HCT116 (cell line): ENCODE measurements around the gene NCSTN. TPM values are rescaled to one million over a fixed set of nuclear protein-coding genes. Genes with fewer than 3 reads are reported as not detected.

Experiments
- ATAC-seq: fragments of 200-7000 bp; cut with Tn5 transposase; 2 replicates; pipeline ENCODE4 v1.9.1; 2020; ENCODE audit warnings: mild to moderate bottlenecking, moderate library complexity
- BruUV-seq: library from RNA; stranded (reverse); fragments of 400-500 nt; replicated peaks from 2 replicates; lab custom pipeline; 2021; lab: Mats Ljungman, UMichigan
- CTCF ChIA-PET: fragments of 300-600 bp; sonication (Branson Sonifier 250); formaldehyde crosslinking; loops from one replicate; lab custom pipeline; 2021; ENCODE audit warnings: antibody characterized with exemption; lab: Charles Lee
- POLR2A ChIA-PET: fragments of 300-600, 350-600 bp; sonication (Branson Sonifier 250); formaldehyde crosslinking; loops from one replicate; lab custom pipeline; 2021; ENCODE audit warnings: antibody characterized with exemption; lab: Charles Lee
- RAD21 ChIA-PET, 2 experiments: fragments of 300-600 bp; sonication (Branson Sonifier 250); formaldehyde crosslinking; loops; one replicate each; lab custom pipeline; 2023; ENCODE audit warnings: low total read pairs in 2 of 2; ENCODE audit not compliant: uncharacterized antibody in 2 of 2, unreplicated experiment in 2 of 2, low non-redundant PET in 1 of 2; lab: Charles Lee
- DNase-seq: peaks from one replicate; pipeline ENCODE4 v3.0.0-alpha.2; 2010; ENCODE audit warnings: low read depth, low spot score
- H2AFZ ChIP-seq: fragments of 200-600 bp; shearing (Covaris generic), sonication (generic); 2 replicates; pipeline ENCODE4 v1.6.1; 2017; ENCODE audit warnings: low read depth, mixed run types, mixed read lengths, antibody characterized with exemption, low read length; ENCODE audit not compliant: poor library complexity, severe bottlenecking
- H3K27ac ChIP-seq: 2 replicates; pipeline ENCODE4 v1.5.1; 2012; ENCODE audit warnings: low read depth, low read length
- H3K27me3 ChIP-seq: fragments of 200-600 bp; sonication (generic); 2 replicates; pipeline ENCODE4 v1.6.1; 2016; ENCODE audit warnings: mixed run types, low read length, mixed read lengths; ENCODE audit not compliant: insufficient read depth
- H3K36me3 ChIP-seq, 2 experiments: fragments of 200-500 bp in 1 of 2; fragments of 200-600 bp in 1 of 2; sonication (Bioruptor generic) in 1 of 2; sonication (generic) in 1 of 2; 2 replicates each; pipeline versions ENCODE4 v1.5.1 to v1.6.1; 2014 to 2016; ENCODE audit warnings: low read length in 2 of 2, inconsistent platforms in 1 of 2, mixed read lengths in 1 of 2, mixed run types in 1 of 2; ENCODE audit not compliant: insufficient read depth in 2 of 2, control insufficient read depth in 1 of 2
- H3K4me1 ChIP-seq, 2 experiments: fragments of 200-600 bp in 1 of 2; sonication (generic) in 1 of 2; 2 replicates each; pipeline versions ENCODE4 v1.5.1 to v1.6.1; 2012 to 2017; ENCODE audit warnings: low read length in 2 of 2, inconsistent platforms in 1 of 2, mild to moderate bottlenecking in 1 of 2, mixed read lengths in 1 of 2, mixed run types in 1 of 2, moderate library complexity in 1 of 2; ENCODE audit not compliant: insufficient read depth in 2 of 2, control insufficient read depth in 1 of 2
- H3K4me2 ChIP-seq: fragments of 200-600 bp; sonication (generic); 2 replicates; pipeline ENCODE4 v1.6.1; 2017; ENCODE audit warnings: mixed run types, low read length, mixed read lengths
- H3K4me3 ChIP-seq, 2 experiments: fragments of 200-600 bp in 1 of 2; sonication (generic) in 1 of 2; replicated peaks in 1 of 2; 2 replicates each; pipeline ENCODE4 v1.5.1; 2011 to 2016; ENCODE audit warnings: low read length in 2 of 2, control low read depth in 1 of 2, low read depth in 1 of 2, mild to moderate bottlenecking in 1 of 2, mixed read lengths in 1 of 2, mixed run types in 1 of 2
- H3K79me2 ChIP-seq: fragments of 200-600 bp; sonication (generic); 2 replicates; pipeline ENCODE4 v1.6.1; 2017; ENCODE audit warnings: mild to moderate bottlenecking, mixed run types, low read length, moderate library complexity, mixed read lengths; ENCODE audit not compliant: insufficient read depth
- H3K9ac ChIP-seq: fragments of 200-600 bp; sonication (generic); 2 replicates; pipeline ENCODE4 v1.6.1; 2016; ENCODE audit warnings: low read length, mixed read lengths
- H3K9me2 ChIP-seq: fragments of 200-600 bp; sonication (generic), shearing (Covaris generic); 2 replicates; pipeline ENCODE4 v1.6.1; 2017; ENCODE audit warnings: mixed run types, mild to moderate bottlenecking, moderate library complexity; ENCODE audit not compliant: insufficient read depth
- H3K9me3 ChIP-seq, 2 experiments: fragments of 200-500 bp in 1 of 2; fragments of 200-600 bp in 1 of 2; sonication (Bioruptor generic) in 1 of 2; sonication (generic) in 1 of 2; 2 replicates each; pipeline ENCODE4 v1.6.1; 2014 to 2017; ENCODE audit warnings: low read length in 2 of 2, mixed read lengths in 2 of 2, inconsistent platforms in 1 of 2, low read depth in 1 of 2, mild to moderate bottlenecking in 1 of 2, mixed run types in 1 of 2, moderate library complexity in 1 of 2; ENCODE audit not compliant: control insufficient read depth in 1 of 2, insufficient read depth in 1 of 2
- H4K20me1 ChIP-seq: fragments of 200-600 bp; sonication (generic), shearing (Covaris generic); 2 replicates; pipeline ENCODE4 v1.6.1; 2017; ENCODE audit warnings: mixed run types, mild to moderate bottlenecking, moderate library complexity; ENCODE audit not compliant: insufficient read depth
- EGR1 ChIP-seq: IDR thresholded peaks from 2 replicates; pipeline ENCODE4 v1.6.1; 2012; ENCODE audit warnings: low read depth
- JUND ChIP-seq: IDR thresholded peaks from 2 replicates; pipeline ENCODE4 v1.6.1; 2012
- MAX ChIP-seq: IDR thresholded peaks from 2 replicates; pipeline ENCODE4 v1.6.1; 2012
- SIN3A ChIP-seq: IDR thresholded peaks from 2 replicates; pipeline ENCODE4 v1.6.1; 2012; ENCODE audit warnings: low read depth
- SP1 ChIP-seq: IDR thresholded peaks from 2 replicates; pipeline ENCODE4 v1.6.1; 2012; ENCODE audit warnings: low read depth
- TCF7L2 ChIP-seq: IDR thresholded peaks from 2 replicates; pipeline ENCODE4 v1.7.0; 2011; ENCODE audit warnings: borderline replicate concordance, inconsistent platforms; ENCODE audit not compliant: insufficient read depth, insufficient read length; ENCODE audit errors: extremely low read depth
- intact Hi-C: fragments of 100-400 bp; cut with micrococcal nuclease; formaldehyde crosslinking; loops from 2 replicates; pipeline ENCODE4 v1.10.0; 2022
- total RNA-seq: library from RNA; stranded (reverse); gene quantifications from one replicate; pipeline ENCODE4 v1.2.1, GENCODE V29; 2021; ENCODE audit not compliant: unreplicated experiment

The NCSTN gene
- total RNA-seq, 1 experiment from 2014 or later = 68.4 TPM

- POLR2A ChIA-PET = no interaction called here
- BruUV-seq = no TSS peak
- Histone ChIP-seq H3K9me3 (no peaks in the 10 kb centered on the region), H3K27ac (no peak overlapping the region), H4K20me1 (no peaks in the 10 kb centered on the region), H3K4me2 (no peak overlapping the region), H3K9me2 (no peaks in the 10 kb centered on the region), H3K27me3 (no peaks in the 10 kb centered on the region), H3K4me1 (peaks cover 0 to 6% of the 10 kb centered on the region in 2 experiments; a peak in 1 of 4 replicates), H3K4me3 (no peak overlapping the region), H3K36me3 (no peaks in the 10 kb centered on the region), H3K9ac (no peak overlapping the region), H3K79me2 (no peaks in the 10 kb centered on the region), H2AFZ (no peak overlapping the region)
- CTCF ChIA-PET = interaction anchor here (1.0 kb wide), 1 partner anchor 22 kb away, joined by 3 read pairs; no protein-coding TSS in a partner anchor
- DNase-seq (no peak), ATAC-seq (0 out of 2 replicates have a peak, but pooled peaks have one; percentile 22)
- intact Hi-C loops = no loop called here
- no peak for TF ChIP-seq SP1
- no peak for TF ChIP-seq EGR1
- no peak for TF ChIP-seq JUND
- no peak for TF ChIP-seq SIN3A
- RAD21 ChIA-PET = no interaction called here
Observed at GRCh38 chr1:160398823-160399222, 55.6 kb downstream of the NCSTN start.

GRCh38 chr1:160399544-160400222, 56.5 kb downstream of the NCSTN start:
- H3K79me2 ChIP-seq = no peaks in the 10 kb centered on the region
- no TSS peak for BruUV-seq
- no peak overlapping the region for H3K9ac ChIP-seq
- H3K27me3 ChIP-seq = no peaks in the 10 kb centered on the region
- DNase-seq (no peak), ATAC-seq (no peak)
- H3K4me1 ChIP-seq = peaks cover 0 to 6% of the 10 kb centered on the region in 2 experiments; a peak in 1 of 4 replicates
- H3K4me3 ChIP-seq = no peak overlapping the region
- TF ChIP-seq TCF7L2 (no peak), MAX (no peak)
- H2AFZ ChIP-seq = no peak overlapping the region
- H3K9me2 ChIP-seq = no peaks in the 10 kb centered on the region
- no peaks in the 10 kb centered on the region for H3K9me3 ChIP-seq
- H4K20me1 ChIP-seq = no peaks in the 10 kb centered on the region
- H3K27ac ChIP-seq = no peak overlapping the region
- ChIA-PET RAD21 (no interaction called here), CTCF (no interaction called here), POLR2A (no interaction called here)
- H3K36me3 ChIP-seq = no peaks in the 10 kb centered on the region
- intact Hi-C loops = no loop called here
- no peak overlapping the region for H3K4me2 ChIP-seq
